Measurements from ENCODE around the gene DDOST. TPM values are rescaled to one million over a fixed set of nuclear protein-coding genes. Genes with fewer than 3 reads are reported as not detected.
A peak's percentile ranks its signal among the peaks of the same experiment; 100 is the strongest.

DDOST gene
- total RNA-seq, 2 experiments from 2014 or later: 111 to 148 TPM

DNA sequence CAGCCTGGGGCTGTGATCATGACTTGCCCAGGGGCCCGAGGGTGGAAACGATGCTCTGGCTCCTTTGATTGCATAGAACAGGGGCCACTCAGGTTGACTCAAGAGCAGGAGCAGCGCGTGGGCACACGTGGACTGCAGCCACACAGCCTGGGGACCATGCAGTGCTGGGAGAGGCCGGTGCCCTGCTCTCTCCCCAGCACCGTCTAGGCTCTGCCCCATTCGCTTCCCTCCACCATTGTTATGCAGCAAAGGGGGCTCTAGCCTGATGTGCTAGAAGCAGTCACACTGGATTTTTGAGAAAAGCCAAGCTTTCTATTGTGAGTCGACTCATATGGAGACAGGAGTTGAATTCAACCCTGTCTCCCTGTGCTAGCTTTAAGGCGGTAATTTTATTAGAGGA, 19.2 kb downstream of the DDOST start:
- no peak for TF ChIP-seq EZH2phosphoT487 (IDR thresholded peaks at IDR 0.05; ENCODE audit: borderline replicate concordance, low read depth, low read length)
- TF ChIP-seq, protein P1, sequence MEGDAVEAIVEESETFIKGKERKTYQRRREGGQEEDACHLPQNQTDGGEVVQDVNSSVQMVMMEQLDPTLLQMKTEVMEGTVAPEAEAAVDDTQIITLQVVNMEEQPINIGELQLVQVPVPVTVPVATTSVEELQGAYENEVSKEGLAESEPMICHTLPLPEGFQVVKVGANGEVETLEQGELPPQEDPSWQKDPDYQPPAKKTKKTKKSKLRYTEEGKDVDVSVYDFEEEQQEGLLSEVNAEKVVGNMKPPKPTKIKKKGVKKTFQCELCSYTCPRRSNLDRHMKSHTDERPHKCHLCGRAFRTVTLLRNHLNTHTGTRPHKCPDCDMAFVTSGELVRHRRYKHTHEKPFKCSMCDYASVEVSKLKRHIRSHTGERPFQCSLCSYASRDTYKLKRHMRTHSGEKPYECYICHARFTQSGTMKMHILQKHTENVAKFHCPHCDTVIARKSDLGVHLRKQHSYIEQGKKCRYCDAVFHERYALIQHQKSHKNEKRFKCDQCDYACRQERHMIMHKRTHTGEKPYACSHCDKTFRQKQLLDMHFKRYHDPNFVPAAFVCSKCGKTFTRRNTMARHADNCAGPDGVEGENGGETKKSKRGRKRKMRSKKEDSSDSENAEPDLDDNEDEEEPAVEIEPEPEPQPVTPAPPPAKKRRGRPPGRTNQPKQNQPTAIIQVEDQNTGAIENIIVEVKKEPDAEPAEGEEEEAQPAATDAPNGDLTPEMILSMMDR (conservative IDR thresholded peaks at IDR 0.05; ENCODE audit: low read length): no peak

DNA sequence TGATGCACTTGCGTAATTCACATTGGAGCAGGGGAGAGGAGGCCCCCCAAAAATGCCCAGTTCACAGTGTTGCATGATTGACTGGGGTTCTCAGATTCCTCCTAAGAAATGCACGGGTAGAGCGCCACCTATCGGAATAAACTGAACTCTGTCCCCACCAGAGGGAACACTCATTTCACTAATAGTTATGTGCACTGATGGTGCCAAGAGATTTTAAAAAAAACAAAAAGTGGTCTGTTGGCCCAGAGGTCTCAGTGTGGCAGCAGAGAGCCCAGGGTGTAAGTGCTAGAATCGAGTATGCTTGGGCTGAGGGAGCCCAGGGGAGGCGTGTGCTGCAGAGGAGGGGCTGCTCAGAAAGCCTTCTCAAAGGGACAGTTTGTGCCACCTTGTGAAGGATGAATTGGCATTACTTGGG, 21.0 kb downstream of the DDOST start:
- Histone ChIP-seq H3K36me3 (ENCODE audit: insufficient read depth, low read length) (no peaks in the 10 kb centered on the region), H3K4me3 (ENCODE audit: low read depth, low read length, poor library complexity, severe bottlenecking) (no peak overlapping the region), H3K4me1 (ENCODE audit: insufficient read depth, low read length, poor library complexity, severe bottlenecking) (no peaks in the 10 kb centered on the region), H3K27ac (ENCODE audit: low read depth, low read length, poor library complexity, severe bottlenecking) (no peak overlapping the region), H3K79me2 (ENCODE audit: insufficient read depth, low read depth, low read length) (no peaks in the 10 kb centered on the region), H3K9me3 (ENCODE audit: low read length) (no peaks in the 10 kb centered on the region), H2AFZ (ENCODE audit: low read length) (no peak overlapping the region), H3K9me2 (ENCODE audit: insufficient read depth, low read length) (no peaks in the 10 kb centered on the region), H3K4me2 (ENCODE audit: low read length) (no peak overlapping the region), H4K20me1 (ENCODE audit: insufficient read depth, low read length) (no peaks in the 10 kb centered on the region)
- ChIA-PET POLR2A (no interaction called here), CTCF (ENCODE audit: unreplicated experiment) (no interaction called here)
- intact Hi-C loops (cut with micrococcal nuclease; ENCODE audit: unreplicated experiment): loop anchor here (1.0 kb wide), 1 partner anchor 65 kb away; no protein-coding TSS in a partner anchor
- TF ChIP-seq, protein P1 (conservative IDR thresholded peaks at IDR 0.05; ENCODE audit: low read length): peak; percentile 98
- no peak for TF ChIP-seq EZH2phosphoT487 (IDR thresholded peaks at IDR 0.05; ENCODE audit: borderline replicate concordance, low read depth, low read length)
- BruUV-seq (replicated peaks): no TSS peak
- peak; percentile 75 for DNase-seq (ENCODE audit: low spot score)

More for the DNA sequence above, 19.2 kb downstream of the DDOST start:
- Histone ChIP-seq H3K9me3 (ENCODE audit: low read length) (no peaks in the 10 kb centered on the region), H3K36me3 (ENCODE audit: insufficient read depth, low read length) (no peaks in the 10 kb centered on the region), H2AFZ (ENCODE audit: low read length) (no peak overlapping the region), H3K4me2 (ENCODE audit: low read length) (no peak overlapping the region), H4K20me1 (ENCODE audit: insufficient read depth, low read length) (no peaks in the 10 kb centered on the region), H3K4me3 (ENCODE audit: low read depth, low read length, poor library complexity, severe bottlenecking) (no peak overlapping the region), H3K27ac (ENCODE audit: low read depth, low read length, poor library complexity, severe bottlenecking) (no peak overlapping the region), H3K9me2 (ENCODE audit: insufficient read depth, low read length) (no peaks in the 10 kb centered on the region), H3K4me1 (ENCODE audit: insufficient read depth, low read length, poor library complexity, severe bottlenecking) (no peaks in the 10 kb centered on the region), H3K79me2 (ENCODE audit: insufficient read depth, low read depth, low read length) (no peaks in the 10 kb centered on the region)
- intact Hi-C loops (cut with micrococcal nuclease; ENCODE audit: unreplicated experiment): no loop called here
- POLR2A ChIA-PET: no interaction called here
- no peak for DNase-seq (ENCODE audit: low spot score)
- BruUV-seq (replicated peaks): no TSS peak
- CTCF ChIA-PET (ENCODE audit: unreplicated experiment): no interaction called here

DNA sequence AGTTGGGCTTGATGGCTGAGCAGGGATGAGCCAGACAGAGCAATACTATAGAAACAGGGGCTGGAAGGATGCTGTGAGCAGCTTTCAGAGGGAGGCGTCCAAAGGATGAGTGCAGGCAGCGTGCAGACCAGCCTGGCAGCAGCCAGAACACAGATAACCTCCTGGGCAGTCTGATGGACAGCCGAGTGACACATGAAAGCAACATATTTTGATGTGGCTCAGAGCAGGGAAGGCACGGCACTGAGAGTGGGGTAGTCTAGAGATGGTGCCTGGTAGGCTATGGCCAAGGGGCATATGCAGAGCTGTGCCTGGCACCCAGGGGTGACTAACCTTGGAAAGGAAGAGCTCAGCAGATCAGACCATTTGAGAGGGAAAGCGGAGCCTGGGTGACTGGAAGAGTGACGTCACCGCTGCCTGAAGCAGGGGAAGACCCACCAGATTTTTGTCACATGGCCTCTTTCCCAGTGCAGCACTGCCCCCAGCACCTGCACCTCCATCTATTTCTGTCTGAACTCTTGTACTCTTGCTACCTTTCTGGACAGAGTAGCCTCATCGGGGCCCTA, 24.3 kb downstream of the DDOST start:
- TF ChIP-seq, protein P1 (conservative IDR thresholded peaks at IDR 0.05; ENCODE audit: low read length): no peak
- TF ChIP-seq EZH2phosphoT487 (IDR thresholded peaks at IDR 0.05; ENCODE audit: borderline replicate concordance, low read depth, low read length): no peak
- no TSS peak for BruUV-seq (replicated peaks)

More for the DNA sequence above, 24.3 kb downstream of the DDOST start:
- Histone ChIP-seq H3K4me3 (ENCODE audit: low read depth, low read length, poor library complexity, severe bottlenecking) (no peak overlapping the region), H3K9me2 (ENCODE audit: insufficient read depth, low read length) (no peaks in the 10 kb centered on the region), H3K4me2 (ENCODE audit: low read length) (no peak overlapping the region), H4K20me1 (ENCODE audit: insufficient read depth, low read length) (no peaks in the 10 kb centered on the region), H3K9me3 (ENCODE audit: low read length) (no peaks in the 10 kb centered on the region), H3K27ac (ENCODE audit: low read depth, low read length, poor library complexity, severe bottlenecking) (no peak overlapping the region), H3K79me2 (ENCODE audit: insufficient read depth, low read depth, low read length) (no peaks in the 10 kb centered on the region), H3K4me1 (ENCODE audit: insufficient read depth, low read length, poor library complexity, severe bottlenecking) (peaks cover 14% of the 10 kb centered on the region), H3K36me3 (ENCODE audit: insufficient read depth, low read length) (no peaks in the 10 kb centered on the region), H2AFZ (ENCODE audit: low read length) (no peak overlapping the region)
- CTCF ChIA-PET (ENCODE audit: unreplicated experiment): no interaction called here
- intact Hi-C loops (cut with micrococcal nuclease; ENCODE audit: unreplicated experiment): loop anchor here (10.0 kb wide), 1 partner anchor 422 kb away; no protein-coding TSS in a partner anchor
- DNase-seq (ENCODE audit: low spot score): no peak
- POLR2A ChIA-PET: no interaction called here

Data from OCI-LY7 (cell line).